WTC11 (cell line): ENCODE data around the gene ZNF554. TPM values are rescaled to one million over a fixed set of nuclear protein-coding genes. Genes with fewer than 3 reads are reported as not detected.

ENCODE experiments used
- AR ChIP-seq: fragments of 250-450 bp; sonication (Bioruptor Pico); IDR thresholded peaks from 2 replicates; pipeline ENCODE4 v1.9.0; 2021; ENCODE audit warnings: mild to moderate bottlenecking
- ATF2 ChIP-seq: sonication (generic); formaldehyde crosslinking; IDR thresholded peaks from 2 replicates; pipeline ENCODE4 v1.8.1; 2022; ENCODE audit warnings: low read depth, missing genetic modification reagents, borderline replicate concordance
- ATF6 ChIP-seq: sonication (generic); formaldehyde crosslinking; IDR thresholded peaks from 2 replicates; pipeline ENCODE4 v1.8.1; 2023; ENCODE audit warnings: mild to moderate bottlenecking, missing genetic modification reagents
- CBFB ChIP-seq: sonication (generic); formaldehyde crosslinking; IDR thresholded peaks from 2 replicates; pipeline ENCODE4 v1.8.1; 2022; ENCODE audit warnings: mild to moderate bottlenecking, low read depth, missing genetic modification reagents
- CREB1 ChIP-seq: sonication (generic); formaldehyde crosslinking; IDR thresholded peaks from 2 replicates; pipeline ENCODE4 v1.8.0; 2023; ENCODE audit warnings: mild to moderate bottlenecking, missing genetic modification reagents
- CTCF ChIP-seq: fragments of 200-600 bp; IDR thresholded peaks from 2 replicates; pipeline ENCODE4 v1.8.0; 2022; ENCODE audit warnings: antibody characterized with exemption
- ERG ChIP-seq: fragments of 250-450 bp; sonication (Bioruptor Pico); IDR thresholded peaks from 2 replicates; pipeline ENCODE4 v1.8.0; 2021; ENCODE audit warnings: mild to moderate bottlenecking
- ESRRA ChIP-seq: sonication (generic); formaldehyde crosslinking; IDR thresholded peaks from 2 replicates; pipeline ENCODE4 v1.8.1; 2022; ENCODE audit warnings: mild to moderate bottlenecking, missing genetic modification reagents, borderline replicate concordance
- FOXJ3 ChIP-seq: sonication (generic); formaldehyde crosslinking; IDR thresholded peaks from 2 replicates; pipeline ENCODE4 v1.9.0; 2021; ENCODE audit warnings: missing genetic modification reagents, mild to moderate bottlenecking, borderline replicate concordance
- FOXP1 ChIP-seq: sonication (generic); formaldehyde crosslinking; IDR thresholded peaks from 2 replicates; pipeline ENCODE4 v1.8.0; 2022; ENCODE audit warnings: missing genetic modification reagents, mild to moderate bottlenecking, moderate library complexity, borderline replicate concordance
- GABPB1 ChIP-seq: sonication (generic); formaldehyde crosslinking; IDR thresholded peaks from 2 replicates; pipeline ENCODE4 v1.8.1; 2023; ENCODE audit warnings: mild to moderate bottlenecking, missing genetic modification reagents
- GRHL2 ChIP-seq: fragments of 250-450 bp; sonication (Bioruptor Pico); IDR thresholded peaks from 2 replicates; pipeline ENCODE4 v1.8.0; 2022; ENCODE audit warnings: mild to moderate bottlenecking, moderate library complexity; ENCODE audit not compliant: insufficient replicate concordance, severe bottlenecking
- IRF1 ChIP-seq: sonication (generic); formaldehyde crosslinking; IDR thresholded peaks from 2 replicates; pipeline ENCODE4 v1.8.0; 2023; ENCODE audit warnings: missing genetic modification reagents
- IRF2 ChIP-seq: sonication (generic); formaldehyde crosslinking; IDR thresholded peaks from 2 replicates; pipeline ENCODE4 v1.8.0; 2022; ENCODE audit warnings: low read depth, missing genetic modification reagents, borderline replicate concordance
- JAZF1 ChIP-seq: fragments of 250-450 bp; sonication (Bioruptor Pico); IDR thresholded peaks from 2 replicates; pipeline ENCODE4 v1.9.0; 2021; ENCODE audit warnings: moderate library complexity, mild to moderate bottlenecking, inconsistent platforms
- MXD4 ChIP-seq: fragments of 250-450 bp; sonication (Bioruptor Pico); IDR thresholded peaks from 2 replicates; pipeline ENCODE4 v1.8.0; 2021; ENCODE audit warnings: mild to moderate bottlenecking, moderate library complexity, borderline replicate concordance
- MYBL2 ChIP-seq: sonication (generic); formaldehyde crosslinking; IDR thresholded peaks from 2 replicates; pipeline ENCODE4 v1.8.1; 2023; ENCODE audit warnings: mild to moderate bottlenecking, moderate library complexity, missing genetic modification reagents
- PRDM15 ChIP-seq: sonication (generic); formaldehyde crosslinking; IDR thresholded peaks from 2 replicates; pipeline ENCODE4 v1.8.0; 2022; ENCODE audit warnings: missing genetic modification reagents
- TCF7 ChIP-seq: sonication (generic); formaldehyde crosslinking; IDR thresholded peaks from 2 replicates; pipeline ENCODE4 v1.8.0; 2022; ENCODE audit warnings: mild to moderate bottlenecking, low read depth, missing genetic modification reagents, moderate library complexity
- ZMAT4 ChIP-seq: fragments of 250-450 bp; sonication (Bioruptor Pico); IDR thresholded peaks from 2 replicates; pipeline ENCODE4 v1.9.0; 2021; ENCODE audit warnings: mild to moderate bottlenecking
- ZNF121 ChIP-seq: sonication (generic); formaldehyde crosslinking; IDR thresholded peaks from 2 replicates; pipeline ENCODE4 v1.8.0; 2023; ENCODE audit warnings: missing genetic modification reagents
- ZNF219 ChIP-seq: sonication (generic); formaldehyde crosslinking; IDR thresholded peaks from 2 replicates; pipeline ENCODE4 v1.8.0; 2023; ENCODE audit warnings: missing genetic modification reagents, mild to moderate bottlenecking, borderline replicate concordance
- ZNF232 ChIP-seq: sonication (generic); formaldehyde crosslinking; IDR thresholded peaks from 2 replicates; pipeline ENCODE4 v1.8.0; 2022; ENCODE audit warnings: mild to moderate bottlenecking, missing genetic modification reagents
- ZNF263 ChIP-seq: sonication (generic); formaldehyde crosslinking; IDR thresholded peaks from 2 replicates; pipeline ENCODE4 v1.8.1; 2022; ENCODE audit warnings: low read depth, mild to moderate bottlenecking, moderate library complexity, missing genetic modification reagents
- ZNF671 ChIP-seq: fragments of 250-450 bp; sonication (Bioruptor Pico); IDR thresholded peaks from 2 replicates; pipeline ENCODE4 v1.8.0; 2021; ENCODE audit warnings: mild to moderate bottlenecking
- total RNA-seq: library from RNA; stranded (reverse); gene quantifications from 3 replicates; pipeline ENCODE4 v1.2.3, GENCODE V29; 2021

The ZNF554 gene
- total RNA-seq, 1 experiment from 2014 or later = 5.7 TPM

GRCh38 chr19:2785244-2785997 is 34.2 kb upstream of the ZNF554 start, which contains the start of gene THOP1 (continued):
- TF ChIP-seq ZNF671 (CRISPR knock-in tag) (no peak), ZNF232 (CRISPR knock-in tag) (no peak), ATF6 (CRISPR knock-in tag) (no peak), MYBL2 (CRISPR knock-in tag) (no peak), CTCF (no peak), ERG (no peak), ZNF219 (no peak), CBFB (no peak), AR (no peak), IRF1 (CRISPR knock-in tag) (no peak), FOXJ3 (CRISPR knock-in tag) (no peak), ATF2 (CRISPR knock-in tag) (no peak), CREB1 (CRISPR knock-in tag) (no peak), GRHL2 (CRISPR knock-in tag) (no peak), ZNF121 (no peak), ZNF263 (no peak), FOXP1 (CRISPR knock-in tag) (peak; percentile 78; the same call in 1 of the 2 replicates), MXD4 (CRISPR knock-in tag) (no peak), GABPB1 (CRISPR knock-in tag) (0 out of 2 replicates have a peak, but pooled peaks have one; percentile 32), ESRRA (peak; percentile 48; the same call in 1 of the 2 replicates), ZMAT4 (no peak), IRF2 (CRISPR knock-in tag) (no peak), TCF7 (CRISPR knock-in tag) (no peak), JAZF1 (no peak), PRDM15 (CRISPR knock-in tag) (no peak)
- TF ChIP-seq, all 79 proteins: peak for 15
